ENCODE measurements around the gene RMND5A. TPM values are rescaled to one million over a fixed set of nuclear protein-coding genes. Genes with fewer than 3 reads are reported as not detected.

The RMND5A gene
- total RNA-seq, 1 donor = 24.6 TPM

- no peak for TF ChIP-seq CTCF (IDR thresholded peaks at IDR 0.05; ENCODE audit: insufficient read depth, low read depth, low read length)
- peak; percentile 7 for DNase-seq (ENCODE audit: low read depth)
- no peak overlapping the region for H3K4me3 ChIP-seq (ENCODE audit: low read depth, low read length)
These were observed 30.2 kb downstream of the RMND5A start for GRCh38 chr2:86750240-86750839.

GRCh38 chr2:86751778-86752177, 31.7 kb downstream of the RMND5A start:
- no peak overlapping the region for H3K4me3 ChIP-seq (ENCODE audit: low read depth, low read length)
- no peak for TF ChIP-seq CTCF (IDR thresholded peaks at IDR 0.05; ENCODE audit: insufficient read depth, low read depth, low read length)

DNA sequence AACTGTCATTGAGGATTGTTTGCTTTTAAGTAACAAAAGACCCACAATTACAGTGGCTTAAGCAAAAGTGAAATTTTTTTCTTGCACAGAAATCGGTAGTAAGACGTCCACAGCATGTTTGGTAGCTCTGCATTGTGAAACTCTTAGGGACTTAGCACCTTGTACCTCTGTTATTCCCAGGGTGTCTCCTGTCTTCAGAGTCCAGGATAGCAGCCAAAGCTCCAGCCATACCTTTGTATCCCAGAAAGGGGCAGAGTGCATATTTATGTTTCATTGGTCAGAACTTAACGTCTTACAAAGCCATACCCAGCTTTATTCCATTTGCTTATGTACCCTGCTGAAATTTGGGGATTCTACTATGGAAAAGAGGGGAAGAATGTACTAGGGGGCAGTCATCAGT, 32.8 kb downstream of the RMND5A start:
- TF ChIP-seq CTCF (IDR thresholded peaks at IDR 0.05; ENCODE audit: insufficient read depth, low read depth, low read length) = no peak
- DNase-seq (ENCODE audit: low read depth) = no peak
- no peak overlapping the region for H3K4me3 ChIP-seq (ENCODE audit: low read depth, low read length)

More at GRCh38 chr2:86751778-86752177, 31.7 kb downstream of the RMND5A start:
- no peak for DNase-seq (ENCODE audit: low read depth)

DNA sequence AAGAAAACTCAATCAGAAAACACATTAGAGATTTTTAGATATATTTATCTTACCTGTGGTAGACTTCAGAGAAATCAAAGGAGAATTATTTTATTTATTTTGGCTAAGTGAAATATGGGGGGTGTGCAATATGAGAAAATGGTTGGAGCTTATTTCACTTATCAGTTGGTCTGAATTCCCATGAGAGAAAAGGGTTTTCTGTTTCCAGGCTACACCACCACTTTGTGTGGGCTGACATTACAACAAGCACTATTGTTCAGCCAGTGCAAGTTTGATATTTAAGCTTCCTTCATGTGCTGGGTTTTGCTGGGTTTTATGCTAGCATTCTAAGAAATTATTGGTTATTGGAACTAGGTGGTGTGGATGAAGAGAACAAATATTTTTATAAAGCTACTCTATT, 33.5 kb downstream of the RMND5A start:
- no peak for DNase-seq (ENCODE audit: low read depth)

DNA sequence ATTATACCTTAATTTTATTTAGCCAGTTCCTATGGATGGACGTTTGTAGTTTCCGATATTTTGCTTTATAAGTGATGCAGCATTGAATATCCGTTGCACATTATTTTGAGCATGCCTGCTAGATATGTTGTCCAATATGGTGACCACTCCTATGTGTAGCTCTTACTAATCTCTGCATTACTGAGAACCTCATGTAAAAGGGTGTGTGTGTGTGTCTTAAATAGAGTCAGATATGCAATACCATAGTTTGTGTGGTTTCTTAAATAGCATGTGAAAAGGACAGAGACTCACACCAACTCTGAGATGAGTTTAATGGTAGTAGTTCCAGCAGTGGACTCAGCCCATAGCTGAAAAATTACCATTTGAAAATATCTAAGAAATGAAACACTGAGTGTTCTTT, 38.3 kb downstream of the RMND5A start:
- DNase-seq (ENCODE audit: low read depth) = no peak
- H3K4me3 ChIP-seq (ENCODE audit: low read depth, low read length) = no peak overlapping the region
- no peak for TF ChIP-seq CTCF (IDR thresholded peaks at IDR 0.05; ENCODE audit: insufficient read depth, low read depth, low read length)

More for the DNA sequence above, 33.5 kb downstream of the RMND5A start:
- no peak for TF ChIP-seq CTCF (IDR thresholded peaks at IDR 0.05; ENCODE audit: insufficient read depth, low read depth, low read length)
- no peak overlapping the region for H3K4me3 ChIP-seq (ENCODE audit: low read depth, low read length)

DNA sequence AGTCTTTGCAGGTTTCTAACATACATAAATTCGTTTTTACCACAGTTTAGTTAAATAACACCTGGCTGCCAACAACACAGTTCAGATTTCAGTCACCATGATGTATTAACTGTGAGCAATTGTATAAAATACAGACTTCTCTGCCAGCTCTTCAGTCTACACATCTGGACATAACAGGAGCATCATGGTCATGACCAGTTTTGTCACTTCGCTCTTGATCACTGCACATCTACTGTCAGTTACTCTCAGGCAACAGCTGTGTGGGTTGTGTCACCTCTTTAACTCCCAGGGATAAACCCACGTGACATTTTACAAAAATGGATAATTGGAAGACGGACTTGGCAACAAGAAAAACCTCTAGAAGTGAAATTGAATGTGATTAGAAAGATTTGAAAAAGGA, 40.3 kb downstream of the RMND5A start:
- DNase-seq (ENCODE audit: low read depth) = no peak
- no peak overlapping the region for H3K4me3 ChIP-seq (ENCODE audit: low read depth, low read length)
- no peak for TF ChIP-seq CTCF (IDR thresholded peaks at IDR 0.05; ENCODE audit: insufficient read depth, low read depth, low read length)
